ENCODE measurements around the gene C17orf78. TPM values are rescaled to one million over a fixed set of nuclear protein-coding genes. Genes with fewer than 3 reads are reported as not detected.

The C17orf78 gene
- total and polyA plus RNA-seq, 2 of the 13 experiments (the other 11 are each of a cell fraction or from before 2014, with no cell fraction given): not detected

GRCh38 chr17:37405955-37406634, 30.3 kb downstream of the C17orf78 start:
- no peaks in the 10 kb centered on the region; a peak in 1 of 5 replicates for H3K27me3 ChIP-seq (ENCODE audit: control insufficient read depth in 1 of 2, insufficient read depth in 2 of 2, low read length in 2 of 2)
- no peak; the same call in 2 of the 3 replicates for ATAC-seq
- TF ChIP-seq ZNF251 (CRISPR knock-in tag; IDR thresholded peaks at IDR 0.05) (no peak), ZFP41 (CRISPR knock-in tag; IDR thresholded peaks at IDR 0.05; ENCODE audit: borderline replicate concordance) (peak; percentile 64; the same call in 1 of the 2 replicates), SRY (CRISPR knock-in tag; IDR thresholded peaks at IDR 0.05) (0 out of 2 replicates have a peak, but pooled peaks have one; percentile 67), DMAP1 (CRISPR knock-in tag; IDR thresholded peaks at IDR 0.05) (no peak), ZNF891 (CRISPR knock-in tag; IDR thresholded peaks at IDR 0.05) (peak; percentile 64; the same call in 1 of the 2 replicates), ZNF501 (CRISPR knock-in tag; IDR thresholded peaks at IDR 0.05) (no peak), ZNF782 (CRISPR knock-in tag; IDR thresholded peaks at IDR 0.05; ENCODE audit: borderline replicate concordance) (0 out of 2 replicates have a peak, but pooled peaks have one; percentile 33), TOE1 (CRISPR knock-in tag; IDR thresholded peaks at IDR 0.05) (peak; percentile 22; the same call in 1 of the 2 replicates), ARHGAP35 (CRISPR knock-in tag; IDR thresholded peaks at IDR 0.05; ENCODE audit: borderline replicate concordance) (peak; percentile 37; the same call in 1 of the 2 replicates), ZUFSP (CRISPR knock-in tag; IDR thresholded peaks at IDR 0.05; ENCODE audit: borderline replicate concordance) (no peak), ZNF362 (CRISPR knock-in tag; IDR thresholded peaks at IDR 0.05; ENCODE audit: borderline replicate concordance) (no peak), ZNF510 (CRISPR knock-in tag; IDR thresholded peaks at IDR 0.05; ENCODE audit: low read depth) (0 out of 2 replicates have a peak, but pooled peaks have one; percentile 17), KDM5A (IDR thresholded peaks at IDR 0.05; ENCODE audit: borderline replicate concordance, low read length) (0 out of 2 replicates have a peak, but pooled peaks have one; percentile 30), SP2 (CRISPR knock-in tag; IDR thresholded peaks at IDR 0.05) (no peak), NRL (CRISPR knock-in tag; IDR thresholded peaks at IDR 0.05; ENCODE audit: borderline replicate concordance) (no peak; the same call in 1 of the 2 replicates), NFKB2 (CRISPR knock-in tag; IDR thresholded peaks at IDR 0.05; ENCODE audit: borderline replicate concordance) (peak; percentile 52; the same call in 1 of the 2 replicates)
- TF ChIP-seq, protein P1, sequence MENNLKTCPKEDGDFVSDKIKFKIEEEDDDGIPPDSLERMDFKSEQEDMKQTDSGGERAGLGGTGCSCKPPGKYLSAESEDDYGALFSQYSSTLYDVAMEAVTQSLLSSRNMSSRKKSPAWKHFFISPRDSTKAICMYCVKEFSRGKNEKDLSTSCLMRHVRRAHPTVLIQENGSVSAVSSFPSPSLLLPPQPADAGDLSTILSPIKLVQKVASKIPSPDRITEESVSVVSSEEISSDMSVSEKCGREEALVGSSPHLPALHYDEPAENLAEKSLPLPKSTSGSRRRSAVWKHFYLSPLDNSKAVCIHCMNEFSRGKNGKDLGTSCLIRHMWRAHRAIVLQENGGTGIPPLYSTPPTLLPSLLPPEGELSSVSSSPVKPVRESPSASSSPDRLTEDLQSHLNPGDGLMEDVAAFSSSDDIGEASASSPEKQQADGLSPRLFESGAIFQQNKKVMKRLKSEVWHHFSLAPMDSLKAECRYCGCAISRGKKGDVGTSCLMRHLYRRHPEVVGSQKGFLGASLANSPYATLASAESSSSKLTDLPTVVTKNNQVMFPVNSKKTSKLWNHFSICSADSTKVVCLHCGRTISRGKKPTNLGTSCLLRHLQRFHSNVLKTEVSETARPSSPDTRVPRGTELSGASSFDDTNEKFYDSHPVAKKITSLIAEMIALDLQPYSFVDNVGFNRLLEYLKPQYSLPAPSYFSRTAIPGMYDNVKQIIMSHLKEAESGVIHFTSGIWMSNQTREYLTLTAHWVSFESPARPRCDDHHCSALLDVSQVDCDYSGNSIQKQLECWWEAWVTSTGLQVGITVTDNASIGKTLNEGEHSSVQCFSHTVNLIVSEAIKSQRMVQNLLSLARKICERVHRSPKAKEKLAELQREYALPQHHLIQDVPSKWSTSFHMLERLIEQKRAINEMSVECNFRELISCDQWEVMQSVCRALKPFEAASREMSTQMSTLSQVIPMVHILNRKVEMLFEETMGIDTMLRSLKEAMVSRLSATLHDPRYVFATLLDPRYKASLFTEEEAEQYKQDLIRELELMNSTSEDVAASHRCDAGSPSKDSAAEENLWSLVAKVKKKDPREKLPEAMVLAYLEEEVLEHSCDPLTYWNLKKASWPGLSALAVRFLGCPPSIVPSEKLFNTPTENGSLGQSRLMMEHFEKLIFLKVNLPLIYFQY (CRISPR knock-in tag; IDR thresholded peaks at IDR 0.05; ENCODE audit: borderline replicate concordance): 0 out of 2 replicates have a peak, but pooled peaks have one; percentile 26

More at GRCh38 chr17:37405955-37406634, 30.3 kb downstream of the C17orf78 start:
- H3K9me3 ChIP-seq (ENCODE audit: low read length): no peaks in the 10 kb centered on the region
- ChIA-PET POLR2A (interaction anchor here (1.0 kb wide), 1 partner anchor 47 kb away, joined by 4 read pairs; no protein-coding TSS in a partner anchor), CTCF (ENCODE audit: low intra/inter-chr PET ratio, low total read pairs) (no interaction called here)
- no peak for DNase-seq (ENCODE audit: low spot score)
- no peak overlapping the region for H2AFZ ChIP-seq (ENCODE audit: low read length)
- peak overlapping the region; percentile 87 for H3K27ac ChIP-seq (ENCODE audit: extremely low read length, insufficient read depth, low read length)
- peak overlapping the region; percentile 93 for H3K9ac ChIP-seq (ENCODE audit: insufficient read depth, low read depth, low read length)
- H3K4me3 ChIP-seq (replicated peaks in 1 of 3; ENCODE audit: insufficient read depth in 1 of 3, low read depth in 2 of 3, low read length in 3 of 3): peak overlapping the region; percentile 75 to 87 (median 76)
- in situ Hi-C loops (cut with HindIII; ENCODE audit: extremely low pct_ligation_motif_present, low pct_unique_long_range_greater_than_20kb): no loop called here
- peaks cover 22% of the 10 kb centered on the region for H3K79me2 ChIP-seq (ENCODE audit: insufficient read depth, low read length)
- peak overlapping the region; percentile 92 for H3K4me2 ChIP-seq (ENCODE audit: low read depth, low read length)
- peaks cover 34% of the 10 kb centered on the region for H3K4me1 ChIP-seq (ENCODE audit: insufficient read depth, low read length)
- H4K20me1 ChIP-seq (ENCODE audit: insufficient read depth, low read length): no peaks in the 10 kb centered on the region
- intact Hi-C loops (cut with micrococcal nuclease; ENCODE audit: unreplicated experiment): no loop called here
- H3K36me3 ChIP-seq (replicated peaks in 1 of 2; ENCODE audit: control insufficient read depth in 1 of 2, insufficient read depth in 2 of 2, low read length in 2 of 2): peaks cover 0 to under 1% of the 10 kb centered on the region in 2 experiments; a peak in 2 of 5 replicates
- FAIRE-seq: no peak
- under 1% methylated on average over 13 of the region's 21 CpGs for WGBS (ENCODE audit: low lambda C conversion rate)
- BruUV-seq (replicated peaks): TSS peak; percentile 78
